Effector memory CD4-positive, alpha-beta T cell (primary cell): ENCODE results near the gene BLID.

Experiments used
- DNase-seq, 3 donors: peaks; one replicate each; pipeline ENCODE4 v3.0.0-alpha.2; 2020
- H3K27ac ChIP-seq: 2 replicates; pipeline ENCODE4 v1.7.0; 2013; ENCODE audit warnings: mild to moderate bottlenecking, low read length, moderate library complexity; ENCODE audit not compliant: insufficient read depth, poor library complexity, severe bottlenecking
- H3K27me3 ChIP-seq: replicated peaks from 2 replicates; pipeline ENCODE4 v1.7.0; 2013; ENCODE audit warnings: mild to moderate bottlenecking, low read length; ENCODE audit not compliant: insufficient read depth, control insufficient read depth, poor library complexity, severe bottlenecking
- H3K36me3 ChIP-seq: 2 replicates; pipeline ENCODE4 v1.7.0; 2013; ENCODE audit warnings: mild to moderate bottlenecking, low read length, moderate library complexity; ENCODE audit not compliant: control insufficient read depth, insufficient read depth
- H3K4me1 ChIP-seq: 2 replicates; pipeline ENCODE4 v1.7.0; 2013; ENCODE audit warnings: low read length, mild to moderate bottlenecking; ENCODE audit not compliant: control insufficient read depth, insufficient read depth, poor library complexity, severe bottlenecking
- H3K4me3 ChIP-seq: 2 replicates; pipeline ENCODE4 v1.7.0; 2013; ENCODE audit warnings: low read length, low read depth, mild to moderate bottlenecking; ENCODE audit not compliant: insufficient read depth, poor library complexity, severe bottlenecking
- H3K9me3 ChIP-seq: 2 replicates; pipeline ENCODE4 v1.7.0; 2013; ENCODE audit warnings: mild to moderate bottlenecking, low read length, moderate library complexity; ENCODE audit not compliant: control insufficient read depth
- total RNA-seq, 3 donors: gene quantifications; one replicate each; lab custom pipeline; 2026; lab: John Stamatoyannopoulos, UW

Gene BLID
- 0 reads per million in 3 donors for total RNA-seq

- H3K36me3 ChIP-seq: no peaks in the 10 kb centered on the region
- no peaks in the 10 kb centered on the region for H3K9me3 ChIP-seq
- DNase-seq: no peak
- H3K4me3 ChIP-seq: no peak within 1 kb of the TSS
- no peaks in the 10 kb centered on the region for H3K4me1 ChIP-seq
- no peaks in the 10 kb centered on the region for H3K27me3 ChIP-seq
- H3K27ac ChIP-seq: no peak within 1 kb of the TSS
Observed at GRCh38 chr11:122115524-122116379, at the start of gene BLID. Gene BLID (minus strand): TSS chr11:122116215. CDS start chr11:122115922, 293 bp downstream.

GRCh38 chr11:122163053-122163819 is 47.2 kb upstream of the BLID start:
- Histone ChIP-seq H3K9me3 (no peaks in the 10 kb centered on the region), H3K27ac (no peak overlapping the region), H3K4me1 (no peaks in the 10 kb centered on the region), H3K27me3 (no peaks in the 10 kb centered on the region), H3K36me3 (no peaks in the 10 kb centered on the region), H3K4me3 (no peak overlapping the region)
- no peak for DNase-seq

- H3K4me1 ChIP-seq: no peaks in the 10 kb centered on the region
- no peak overlapping the region for H3K27ac ChIP-seq
Observed at GRCh38 chr11:122162095-122162494, 46.1 kb upstream of the BLID start.

GRCh38 chr11:122160841-122161590 is 45.0 kb upstream of the BLID start:
- no peak for DNase-seq
- H3K36me3 ChIP-seq: no peaks in the 10 kb centered on the region
- no peak overlapping the region for H3K4me3 ChIP-seq
- no peaks in the 10 kb centered on the region for H3K4me1 ChIP-seq
- H3K27me3 ChIP-seq: no peaks in the 10 kb centered on the region
- no peaks in the 10 kb centered on the region for H3K9me3 ChIP-seq
- H3K27ac ChIP-seq: no peak overlapping the region

More at GRCh38 chr11:122162095-122162494, 46.1 kb upstream of the BLID start:
- no peak for DNase-seq
- no peaks in the 10 kb centered on the region for H3K27me3 ChIP-seq
- no peaks in the 10 kb centered on the region for H3K36me3 ChIP-seq
- H3K9me3 ChIP-seq: no peaks in the 10 kb centered on the region
- H3K4me3 ChIP-seq: no peak overlapping the region

- H3K4me1 ChIP-seq: no peaks in the 10 kb centered on the region
- H3K4me3 ChIP-seq: no peak overlapping the region
- H3K27me3 ChIP-seq: no peaks in the 10 kb centered on the region
- no peaks in the 10 kb centered on the region for H3K36me3 ChIP-seq
- no peak for DNase-seq
- no peaks in the 10 kb centered on the region for H3K9me3 ChIP-seq
- no peak overlapping the region for H3K27ac ChIP-seq
Observed at GRCh38 chr11:122159861-122160260, 43.8 kb upstream of the BLID start.

- Histone ChIP-seq H3K4me1 (no peaks in the 10 kb centered on the region), H3K27ac (no peak overlapping the region), H3K27me3 (no peaks in the 10 kb centered on the region), H3K9me3 (no peaks in the 10 kb centered on the region), H3K36me3 (no peaks in the 10 kb centered on the region), H3K4me3 (no peak overlapping the region)
- DNase-seq: no peak
Observed at GRCh38 chr11:122159173-122159721, 43.2 kb upstream of the BLID start.

- no peak overlapping the region for H3K27ac ChIP-seq
- no peaks in the 10 kb centered on the region for H3K36me3 ChIP-seq
- no peaks in the 10 kb centered on the region for H3K27me3 ChIP-seq
- H3K4me3 ChIP-seq: no peak overlapping the region
- H3K9me3 ChIP-seq: no peaks in the 10 kb centered on the region
- H3K4me1 ChIP-seq: no peaks in the 10 kb centered on the region
- no peak for DNase-seq
Observed at GRCh38 chr11:122158171-122158570, 42.2 kb upstream of the BLID start.

GRCh38 chr11:122157653-122158161 is 41.7 kb upstream of the BLID start:
- H3K4me1 ChIP-seq: no peaks in the 10 kb centered on the region

GRCh38 chr11:122156940-122157382 is 40.9 kb upstream of the BLID start:
- DNase-seq: no peak
- H3K9me3 ChIP-seq: no peaks in the 10 kb centered on the region
- no peak overlapping the region for H3K27ac ChIP-seq
- no peaks in the 10 kb centered on the region for H3K4me1 ChIP-seq
- peaks cover 3% of the 10 kb centered on the region for H3K27me3 ChIP-seq
- H3K4me3 ChIP-seq: no peak overlapping the region
- H3K36me3 ChIP-seq: no peaks in the 10 kb centered on the region

More at GRCh38 chr11:122157653-122158161, 41.7 kb upstream of the BLID start:
- Histone ChIP-seq H3K27me3 (no peaks in the 10 kb centered on the region), H3K27ac (no peak overlapping the region), H3K9me3 (no peaks in the 10 kb centered on the region), H3K36me3 (no peaks in the 10 kb centered on the region), H3K4me3 (peak overlapping the region; percentile 11)
- DNase-seq: no peak
